GM12878 (cell line): Measurements from ENCODE around the gene EN1. TPM values are rescaled to one million over a fixed set of nuclear protein-coding genes. Genes with fewer than 3 reads are reported as not detected.

Experiments
- ATAC-seq: fragments of 200-7000 bp; cut with Tn5 transposase; 3 replicates; pipeline ENCODE4 v1.9.1; 2020; ENCODE audit warnings: mild to moderate bottlenecking, moderate library complexity
- BruUV-seq: library from RNA; stranded (reverse); fragments of 400-500 nt; replicated peaks from 2 replicates; lab custom pipeline; 2021; lab: Mats Ljungman, UMichigan
- CTCF ChIA-PET: fragments of 300-600 bp; sonication (Branson Sonifier 250); formaldehyde crosslinking; extraction: SDS; loops from one replicate; lab custom pipeline; 2021; ENCODE audit warnings: inconsistent platforms; lab: Yijun Ruan, JAX
- POLR2A ChIA-PET: fragments of 350-600 bp; formaldehyde crosslinking; extraction: SDS; loops from one replicate; lab custom pipeline; 2021; ENCODE audit warnings: inconsistent platforms; lab: Charles Lee
- RAD21 ChIA-PET: fragments of 300-600 bp; sonication (Branson Sonifier 250); formaldehyde crosslinking; loops from one replicate; lab custom pipeline; 2023; ENCODE audit warnings: antibody characterized with exemption; ENCODE audit not compliant: unreplicated experiment; lab: Charles Lee
- SMC1A ChIA-PET: fragments of 300-600 bp; sonication (Branson Sonifier 250); formaldehyde crosslinking; loops from one replicate; lab custom pipeline; 2023; ENCODE audit not compliant: unreplicated experiment, uncharacterized antibody; lab: Charles Lee
- DNase-seq: peaks from one replicate; pipeline ENCODE4 v3.0.0-alpha.2; 2011; ENCODE audit warnings: low read depth, low spot score
- FAIRE-seq: peaks from 3 replicates; lab custom pipeline; 2011; peaks lifted over from hg19 to GRCh38; lab: Jason Lieb, UNC
- H2AFZ ChIP-seq: 2 replicates; pipeline ENCODE4 v1.6.0; 2011; ENCODE audit warnings: low read depth, low read length, control low read depth; ENCODE audit not compliant: control insufficient read depth
- H3K27ac ChIP-seq: 2 replicates; pipeline ENCODE4 v1.5.1; 2011; ENCODE audit warnings: control low read depth; ENCODE audit not compliant: control insufficient read depth, insufficient read depth
- H3K27me3 ChIP-seq, 2 experiments: replicated peaks in 1 of 2; 2 replicates each; pipeline versions ENCODE4 v1.6.0 to v1.6.1; 2011; ENCODE audit warnings: low read length in 1 of 2; ENCODE audit not compliant: control insufficient read depth in 2 of 2, insufficient read depth in 2 of 2
- H3K36me3 ChIP-seq, 2 experiments: 2 replicates each; pipeline ENCODE4 v1.5.1; 2011; ENCODE audit warnings: low read length in 1 of 2; ENCODE audit not compliant: control insufficient read depth in 2 of 2, insufficient read depth in 2 of 2
- H3K4me1 ChIP-seq: 2 replicates; pipeline ENCODE4 v1.6.1; 2011; ENCODE audit warnings: mild to moderate bottlenecking, low read length, moderate library complexity, mixed read lengths; ENCODE audit not compliant: control insufficient read depth, insufficient read depth
- H3K4me2 ChIP-seq: 2 replicates; pipeline ENCODE4 v1.6.0; 2011; ENCODE audit warnings: control low read depth; ENCODE audit not compliant: control insufficient read depth, insufficient read depth
- H3K4me3 ChIP-seq: fragments of 200-600 bp; sonication (generic); 2 replicates; pipeline ENCODE4 v1.5.1; 2016
- H3K79me2 ChIP-seq: 2 replicates; pipeline ENCODE4 v1.6.0; 2011; ENCODE audit warnings: low read length; ENCODE audit not compliant: control insufficient read depth, insufficient read depth
- H3K9ac ChIP-seq: 2 replicates; pipeline ENCODE4 v1.8.0; 2011; ENCODE audit warnings: low read length, control low read depth, mixed read lengths; ENCODE audit not compliant: control insufficient read depth, insufficient read depth
- H3K9me3 ChIP-seq: replicated peaks from 3 replicates; pipeline ENCODE4 v1.5.1; 2011; ENCODE audit warnings: mild to moderate bottlenecking, low read length; ENCODE audit not compliant: control insufficient read depth, insufficient read depth
- H4K20me1 ChIP-seq: 2 replicates; pipeline ENCODE4 v1.6.0; 2011; ENCODE audit not compliant: control insufficient read depth, insufficient read depth
- BCL11A ChIP-seq: IDR thresholded peaks from 2 replicates; pipeline ENCODE4 v1.6.1; 2011; ENCODE audit warnings: low read depth, low read length
- CBFB ChIP-seq: IDR thresholded peaks from 2 replicates; pipeline ENCODE4 v1.6.1; 2016; ENCODE audit warnings: antibody characterized with exemption, low read depth
- CBX3 ChIP-seq: fragments of 200-600 bp; sonication (generic); IDR thresholded peaks from 2 replicates; pipeline ENCODE4 v1.6.1; 2016; ENCODE audit warnings: low read depth, borderline replicate concordance
- CBX5 ChIP-seq: sonication (generic); IDR thresholded peaks from 2 replicates; pipeline ENCODE4 v1.6.1; 2016; ENCODE audit warnings: low read depth, moderate library complexity, mild to moderate bottlenecking, inconsistent platforms
- CREM ChIP-seq: IDR thresholded peaks from 2 replicates; pipeline ENCODE4 v1.6.1; 2014; ENCODE audit warnings: antibody characterized with exemption, low read depth
- JUND ChIP-seq: IDR thresholded peaks from 2 replicates; pipeline ENCODE4 v1.6.1; 2012; ENCODE audit warnings: low read depth, mild to moderate bottlenecking, low read length, improper control_type of control experiment, moderate library complexity
- MTA3 ChIP-seq: IDR thresholded peaks from 2 replicates; pipeline ENCODE4 v1.6.1; 2012; ENCODE audit warnings: low read length, inconsistent platforms, borderline replicate concordance
- POLR2AphosphoS5 ChIP-seq: IDR thresholded peaks from 2 replicates; pipeline ENCODE4 v1.6.1; 2011; ENCODE audit warnings: mild to moderate bottlenecking, low read length, inconsistent platforms
- POU2F2 ChIP-seq: IDR thresholded peaks from 3 replicates; pipeline ENCODE4 v1.6.1; 2011; ENCODE audit warnings: low read depth, mild to moderate bottlenecking, low read length, borderline replicate concordance
- RAD21 ChIP-seq: IDR thresholded peaks from 2 replicates; pipeline ENCODE4 v1.6.1; 2011; ENCODE audit warnings: mild to moderate bottlenecking, low read depth, low read length, moderate library complexity; ENCODE audit not compliant: insufficient read depth
- RELB ChIP-seq: fragments of 450-650 bp; IDR thresholded peaks from 2 replicates; pipeline ENCODE4 v1.6.1; 2017; ENCODE audit warnings: low read depth, mild to moderate bottlenecking, moderate library complexity
- SKIL ChIP-seq: fragments of 450-650 bp; IDR thresholded peaks from 2 replicates; pipeline ENCODE4 v1.6.1; 2017; ENCODE audit warnings: mild to moderate bottlenecking, low read depth, inconsistent platforms; ENCODE audit not compliant: poor library complexity, severe bottlenecking
- SMAD1 ChIP-seq: fragments of 450-650 bp; IDR thresholded peaks from 2 replicates; pipeline ENCODE4 v1.6.1; 2018; ENCODE audit warnings: mild to moderate bottlenecking, low read depth; ENCODE audit not compliant: partially characterized antibody
- SP1 ChIP-seq: IDR thresholded peaks from one replicate; pipeline ENCODE4 v1.6.1; 2011; ENCODE audit warnings: low read depth, low read length
- SREBF1 ChIP-seq: IDR thresholded peaks from 2 replicates; pipeline ENCODE4 v1.6.1; 2012; ENCODE audit warnings: mild to moderate bottlenecking, low read length
- SUPT20H ChIP-seq: IDR thresholded peaks from 2 replicates; pipeline ENCODE4 v1.6.1; 2011; ENCODE audit warnings: low read depth, mild to moderate bottlenecking, low read length, moderate library complexity, borderline replicate concordance; ENCODE audit not compliant: control insufficient read depth
- USF2 ChIP-seq: IDR thresholded peaks from 2 replicates; pipeline ENCODE4 v1.6.1; 2011; ENCODE audit warnings: low read depth, low read length, improper control_type of control experiment, borderline replicate concordance
- YBX1 ChIP-seq: fragments of 450-650 bp; IDR thresholded peaks from 2 replicates; pipeline ENCODE4 v1.6.1; 2016; ENCODE audit warnings: antibody characterized with exemption
- ZNF217 ChIP-seq: fragments of 450-650 bp; IDR thresholded peaks from 2 replicates; pipeline ENCODE4 v1.6.1; 2017; ENCODE audit warnings: antibody characterized with exemption, mild to moderate bottlenecking
- WGBS: methylation state at CpG from one replicate; pipeline ENCODE4 v1.1.6; 2016; ENCODE audit warnings: low lambda C conversion rate; ENCODE audit not compliant: insufficient replicate concordance, insufficient coverage; ENCODE audit errors: missing lambda C conversion rate; 5-methylcytosine and 5-hydroxymethylcytosine counted together
- in situ Hi-C: fragments of 300-500 bp; cut with MboI; formaldehyde crosslinking; loops from 9 replicates; pipeline ENCODE4 v1.14.3; 2018; ENCODE audit warnings: mixed read lengths
- intact Hi-C: fragments of 100-400 bp; cut with micrococcal nuclease; formaldehyde crosslinking; loops from one replicate; pipeline ENCODE4 v1.14.2; 2022; ENCODE audit not compliant: unreplicated experiment
- polyA plus RNA-seq, 11 experiments: library from polyadenylated mRNA; depleted of rRNA in 4 of 11; unstranded in 6 of 11; stranded (reverse) in 5 of 11; fragments of >200 nt; fragmentation: Nextera tagmentation in 4 of 11; fragmentation: Illumina TruSeq in 1 of 11; extraction: Ambion mirVana in 4 of 11; extraction: Trizol in 1 of 11; gene quantifications; 1 replicate in 1 of 11; 2 replicates in 10 of 11; pipeline versions ENCODE4 v1.2.1 to v1.2.3, GENCODE V29; 2011 to 2016; ENCODE audit warnings: inconsistent platforms in 2 of 11, missing spikeins in 2 of 11, low read depth in 1 of 11
- total RNA-seq, 4 experiments: library from RNA; depleted of rRNA in 3 of 4; stranded (reverse); fragments of >200 nt in 3 of 4; fragmentation: Illumina TruSeq in 1 of 4; extraction: Trizol in 1 of 4; gene quantifications; 2 replicates each; pipeline versions ENCODE4 v1.2.1 to v1.2.3, GENCODE V29; 2013 to 2021

EN1 gene
- total and polyA plus RNA-seq, 10 of the 15 experiments (the other 5 are each of a cell fraction or from before 2014, with no cell fraction given) = not detected

- Histone ChIP-seq H3K4me3 (no peak overlapping the region), H4K20me1 (no peaks in the 10 kb centered on the region), H3K9me3 (no peaks in the 10 kb centered on the region), H3K4me2 (no peak overlapping the region), H3K27ac (no peak overlapping the region), H3K4me1 (no peaks in the 10 kb centered on the region), H2AFZ (no peak overlapping the region), H3K9ac (no peak overlapping the region), H3K27me3 (peaks cover 2 to 5% of the 10 kb centered on the region in 2 experiments; a peak in 3 of 4 replicates), H3K79me2 (no peaks in the 10 kb centered on the region), H3K36me3 (no peaks in the 10 kb centered on the region)
- DNase-seq = no peak
- TF ChIP-seq POLR2AphosphoS5 (no peak), RELB (no peak), BCL11A (no peak), CBX5 (no peak), ZNF217 (no peak), SP1 (no peak), YBX1 (no peak), SKIL (no peak), CBX3 (no peak), SMAD1 (no peak), RAD21 (no peak), CREM (no peak), USF2 (no peak), POU2F2 (no peak), JUND (no peak), SREBF1 (no peak), SUPT20H (no peak), MTA3 (no peak), CBFB (no peak)
- in situ Hi-C loops (no loop called here), intact Hi-C loops (no loop called here)
- FAIRE-seq = no peak
- CTCF ChIA-PET = no interaction called here
- RAD21 ChIA-PET = no interaction called here
- POLR2A ChIA-PET = no interaction called here
- SMC1A ChIA-PET = no interaction called here
- no peak for ATAC-seq
- BruUV-seq = no TSS peak
- WGBS = 1% methylated on average over 6 of the region's 6 CpGs
Observed at GRCh38 chr2:118812552-118812951, 34.9 kb downstream of the EN1 start.
